Cardiac atrium fibroblast (primary cell): ENCODE results near the gene SLC16A2. TPM values are rescaled to one million over a fixed set of nuclear protein-coding genes. Genes with fewer than 3 reads are reported as not detected.

ENCODE experiments used
- total RNA-seq: library from RNA; depleted of rRNA; stranded (reverse); fragments of >200 nt; gene quantifications from 2 replicates; pipeline ENCODE4 v1.2.3, GENCODE V29; 2015

The SLC16A2 gene
- total RNA-seq, result 13.0 and 13.4 TPM in 2 replicates

GRCh38 chrX:74421036-74421739 lies at the start of gene SLC16A2:
Gene SLC16A2, plus strand, starts transcription at chrX:74421493. Its CDS starts 145 bp downstream, at chrX:74421638.

Other genes with a start within 250 kb of the SLC16A2 start
- not detected in 2 replicates for gene ZCCHC13, start 117.3 kb upstream of the SLC16A2 start, total RNA-seq
- gene RLIM, start 193.1 kb downstream of the SLC16A2 start, total RNA-seq, result 25.8 and 31.3 TPM in 2 replicates